ENCODE results near the gene MT1G.
A peak's percentile ranks its signal among the peaks of the same experiment; 100 is the strongest.
"Not testable (repeated sequence)": the region's sequence is repeated elsewhere in the genome, so short reads cannot be mapped to it uniquely, and the experiment has no call there.

MT1G gene

DNA sequence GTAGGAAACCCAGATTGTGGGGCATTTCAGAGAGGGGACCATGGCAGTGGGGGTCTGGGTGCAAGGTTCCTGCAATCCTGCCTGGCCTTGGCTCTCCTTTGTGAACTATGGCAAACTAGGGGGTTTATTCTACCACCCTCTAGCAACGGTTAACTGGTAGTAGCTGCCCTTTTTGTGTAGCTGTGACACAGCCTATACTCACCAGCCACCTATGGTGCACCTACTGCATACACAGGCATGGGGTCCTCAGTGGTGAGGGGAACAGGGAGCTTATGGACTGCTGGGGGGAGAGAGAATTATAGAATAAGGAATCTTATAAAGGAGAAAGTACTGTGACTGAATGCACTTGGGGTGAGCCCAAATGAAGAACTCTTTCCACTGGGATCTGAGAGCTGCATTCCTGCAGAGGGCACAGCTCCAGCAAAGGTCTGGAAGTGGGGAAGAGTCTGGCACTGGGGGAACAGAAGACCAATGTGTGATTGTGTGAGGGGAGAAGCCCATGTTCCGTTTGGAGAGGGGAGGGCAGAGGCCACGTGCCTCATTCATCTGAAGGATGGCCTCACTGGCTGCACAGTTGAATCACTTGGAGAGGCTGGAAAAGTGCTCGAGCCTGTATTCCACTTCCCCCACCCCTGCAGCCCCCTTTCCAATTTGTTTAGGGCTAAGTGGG is 16.5 kb upstream of the MT1G start:
- DNase-seq: no peak

GRCh38 chr16:56683424-56684172 is 15.7 kb upstream of the MT1G start:
- no peak for DNase-seq

DNA sequence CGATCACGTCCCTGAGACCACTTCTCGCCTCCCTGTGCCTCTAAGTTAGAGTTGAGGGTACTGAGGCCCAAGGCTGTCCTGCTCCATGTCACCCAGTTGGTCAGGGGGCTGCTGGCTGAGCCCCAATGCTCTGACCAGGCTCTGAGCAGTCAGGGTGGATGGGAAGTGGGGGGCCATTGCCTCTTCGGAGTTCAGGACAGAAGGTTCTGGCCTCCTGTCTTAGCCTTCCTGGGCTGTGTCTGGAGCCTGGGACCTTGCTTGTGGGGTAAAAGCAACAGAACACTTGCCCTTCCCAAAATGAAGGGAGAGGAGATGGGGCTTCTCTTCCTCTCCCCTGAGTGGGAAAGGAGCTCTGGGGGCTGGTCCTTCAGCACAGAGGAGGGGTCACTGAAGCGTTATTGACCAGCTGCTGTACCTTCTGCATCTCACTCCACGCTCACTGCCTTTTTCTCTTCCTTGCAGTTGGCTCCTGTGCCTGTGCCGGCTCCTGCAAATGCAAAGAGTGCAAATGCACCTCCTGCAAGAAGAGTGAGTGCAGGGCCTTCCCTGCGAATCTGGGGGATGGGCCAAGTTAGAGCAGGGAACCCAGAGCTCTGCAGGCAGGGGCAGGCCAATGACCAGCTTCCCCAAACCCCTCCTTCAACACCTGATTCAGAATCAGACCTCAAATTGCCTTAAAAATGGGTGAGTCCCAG is 15.0 kb upstream of the MT1G start:
- no peak for DNase-seq

DNA sequence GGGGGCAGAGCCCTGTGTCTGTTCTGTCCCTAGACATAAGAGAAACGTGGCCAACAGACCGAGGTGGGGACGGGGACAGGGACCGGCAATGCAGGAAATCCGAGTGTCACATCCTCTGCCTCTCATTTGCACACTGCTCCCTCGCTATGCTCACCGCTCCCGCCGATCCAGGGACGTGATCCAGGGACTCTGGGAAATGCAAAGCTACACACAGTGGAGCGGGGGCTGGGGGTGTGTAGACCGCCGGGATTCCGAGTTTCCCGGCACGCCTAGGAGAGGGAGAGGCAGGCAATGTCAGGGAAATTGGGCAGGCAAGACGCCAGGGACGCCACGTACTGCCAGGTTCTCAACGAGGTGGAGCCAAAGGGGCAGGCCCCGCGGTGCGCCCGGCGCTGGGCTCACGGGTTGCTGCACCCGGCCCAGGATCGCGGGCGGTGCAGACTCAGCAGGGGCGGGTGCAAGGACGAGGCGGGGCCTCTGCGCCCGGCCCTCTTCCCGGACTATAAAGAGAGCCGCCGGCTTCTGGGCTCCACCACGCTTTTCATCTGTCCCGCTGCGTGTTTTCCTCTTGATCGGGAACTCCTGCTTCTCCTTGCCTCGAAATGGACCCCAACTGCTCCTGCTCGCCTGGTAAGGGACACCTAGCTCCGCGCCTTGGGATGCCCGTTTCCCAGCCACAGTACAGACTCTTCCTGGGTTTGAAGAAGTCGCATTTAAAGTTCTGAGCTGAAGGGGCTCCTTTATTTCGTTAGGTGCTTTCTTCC is 14.3 kb upstream of the MT1G start, which contains the start of gene MT1X:
TSS of gene MT1X (plus strand) at position 532 of the 764 bp plus-strand sequence. CDS start at position 603, 71 bp downstream.
- peak; percentile 87 to 91 for DNase-seq

DNA sequence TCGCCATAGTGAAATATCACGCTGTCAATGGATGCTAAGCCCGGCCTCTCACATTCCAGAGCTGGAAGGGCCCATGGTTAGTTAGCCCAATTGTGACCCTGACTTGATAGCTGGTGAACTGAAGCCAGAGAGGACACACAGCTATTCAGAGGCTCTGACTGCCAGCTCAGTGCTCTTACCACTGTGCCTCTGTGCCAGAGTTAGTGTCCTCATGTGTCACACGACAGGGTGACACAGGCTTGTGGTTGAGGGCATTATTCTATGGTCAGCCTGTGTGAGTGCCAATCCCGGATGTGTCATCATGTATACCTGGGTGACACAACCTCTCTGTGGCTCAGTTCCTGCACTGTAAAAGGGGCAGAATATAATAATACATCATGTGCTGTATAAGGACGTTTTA is 12.0 kb upstream of the MT1G start:
- no peak for DNase-seq

- no peak for DNase-seq
These were observed 11.3 kb upstream of the MT1G start for GRCh38 chr16:56679078-56679730.

GRCh38 chr16:56677474-56677873 is 9.6 kb upstream of the MT1G start:
- DNase-seq: no peak

DNA sequence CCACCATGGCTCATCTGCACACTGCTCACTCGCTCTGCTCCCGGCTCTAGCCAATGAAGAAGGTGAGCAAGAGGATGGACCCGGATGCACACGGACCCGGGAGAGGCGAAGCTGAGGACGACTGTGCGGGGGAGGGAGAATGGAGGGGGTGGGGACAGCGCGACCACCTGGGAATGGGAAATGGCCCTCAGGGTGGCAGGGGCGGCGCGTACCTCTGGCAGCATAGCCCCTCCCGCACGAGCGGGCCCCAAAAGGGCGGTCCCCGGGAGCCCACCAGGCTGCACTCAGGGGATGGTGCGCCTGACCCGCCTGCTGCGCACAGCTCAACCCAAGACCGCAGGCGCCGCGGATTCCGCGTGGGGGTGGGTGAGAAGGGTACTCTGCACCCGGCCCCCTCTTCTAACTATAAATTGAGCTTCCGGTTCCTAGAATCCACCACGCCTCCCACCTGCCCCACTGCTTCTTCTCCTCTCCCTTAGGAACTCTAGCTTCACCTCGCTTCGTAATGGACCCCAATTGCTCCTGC is 7.9 kb upstream of the MT1G start:
- DNase-seq: peak; percentile 39 to 50

GRCh38 chr16:56674570-56674969 is 6.7 kb upstream of the MT1G start:
- DNase-seq: not testable (repeated sequence)

DNA sequence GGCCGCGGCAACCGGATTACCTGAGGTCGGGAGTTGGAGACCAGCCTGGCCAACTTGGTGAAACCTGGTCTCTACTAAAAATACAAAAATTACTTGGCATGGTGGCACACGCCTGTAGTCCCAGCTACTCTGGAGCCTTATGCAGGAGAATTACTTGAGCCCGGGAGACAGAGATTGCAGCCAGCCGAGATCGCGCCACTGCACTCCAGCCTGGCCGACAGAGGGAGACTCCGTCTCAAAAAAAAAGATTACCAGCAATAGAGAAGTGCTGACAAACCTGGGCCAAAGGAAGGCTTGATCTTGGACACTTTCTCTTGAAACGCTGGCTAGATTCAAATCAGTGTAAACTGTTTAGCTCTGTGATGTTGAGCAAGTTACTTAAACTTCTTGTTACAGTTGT is 6.1 kb upstream of the MT1G start:
- DNase-seq: peak in 1 of 2 experiments; percentile 28

DNA sequence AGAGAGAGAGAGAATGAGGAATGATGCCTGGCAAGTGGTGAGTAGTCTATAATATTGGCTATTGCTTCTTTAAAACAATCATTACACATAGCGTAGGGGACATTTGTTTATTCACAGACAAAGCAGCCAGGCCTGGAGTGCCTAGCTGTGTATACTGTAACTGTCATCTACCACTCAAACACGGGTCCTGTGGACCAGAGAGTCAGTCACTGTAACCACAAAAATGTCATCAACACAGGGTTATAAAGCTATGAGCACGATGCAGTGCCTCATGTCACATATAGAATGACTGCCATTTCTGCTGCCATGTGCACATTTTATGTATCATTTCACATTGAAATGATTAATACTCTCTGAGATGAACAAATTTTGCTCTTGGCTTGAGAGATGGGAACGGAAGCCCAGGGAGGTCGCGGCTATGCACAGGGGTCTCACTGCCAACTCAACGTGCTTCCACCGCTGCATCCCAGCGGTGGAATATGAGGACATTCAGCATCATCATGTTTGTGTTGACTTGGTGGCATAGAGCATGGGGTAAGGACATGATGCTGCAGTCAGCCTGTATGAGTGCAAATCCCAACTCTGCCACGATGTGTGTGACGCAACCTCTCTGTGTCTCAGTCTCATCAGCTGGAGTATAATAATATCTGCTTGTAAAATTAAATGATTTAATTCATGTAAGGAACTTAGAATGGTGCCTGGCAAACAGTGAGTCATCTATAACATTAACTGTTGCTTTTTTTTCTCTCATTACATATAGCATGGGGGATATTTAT is 5.1 kb upstream of the MT1G start:
- no peak for DNase-seq

DNA sequence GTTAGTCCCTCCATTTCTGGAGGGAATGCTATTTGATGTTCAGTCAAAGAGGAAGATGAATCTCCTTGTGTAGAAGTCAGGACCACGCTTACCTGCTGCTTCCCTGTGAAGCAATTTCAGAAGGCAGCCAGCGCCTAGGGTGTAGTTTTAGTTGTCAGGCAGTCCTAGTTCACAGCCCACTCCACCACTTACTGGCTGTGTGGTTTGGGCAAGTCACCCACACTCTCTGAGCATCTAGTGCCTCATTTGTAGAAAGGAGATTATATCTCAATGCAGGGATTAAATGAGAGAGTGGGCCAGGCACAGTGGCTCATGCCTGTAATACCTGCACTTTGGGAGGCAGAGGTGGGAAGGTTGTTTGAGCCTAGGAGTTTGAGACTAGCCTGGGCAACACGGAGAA is 4.3 kb upstream of the MT1G start:
- not testable (repeated sequence) for DNase-seq

DNA sequence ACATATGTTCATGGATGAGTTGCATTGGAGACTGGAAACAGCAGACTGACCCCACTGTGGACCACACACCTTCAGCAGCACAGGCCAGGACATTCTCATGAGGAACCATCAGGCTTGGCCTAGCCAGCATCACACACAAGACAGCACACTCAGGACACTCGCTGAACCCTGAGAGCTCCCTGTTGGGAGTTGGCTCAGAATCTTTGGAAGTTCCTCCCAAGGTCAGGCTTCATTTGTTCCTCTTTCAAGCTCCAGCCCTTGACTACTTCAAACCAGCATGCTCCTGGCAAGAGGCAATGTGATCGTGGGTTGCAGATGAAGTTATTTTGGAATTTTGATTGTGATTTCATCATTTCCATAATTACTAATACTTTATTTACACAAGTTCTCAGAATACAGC is 3.8 kb upstream of the MT1G start:
- DNase-seq: not testable (repeated sequence)

DNA sequence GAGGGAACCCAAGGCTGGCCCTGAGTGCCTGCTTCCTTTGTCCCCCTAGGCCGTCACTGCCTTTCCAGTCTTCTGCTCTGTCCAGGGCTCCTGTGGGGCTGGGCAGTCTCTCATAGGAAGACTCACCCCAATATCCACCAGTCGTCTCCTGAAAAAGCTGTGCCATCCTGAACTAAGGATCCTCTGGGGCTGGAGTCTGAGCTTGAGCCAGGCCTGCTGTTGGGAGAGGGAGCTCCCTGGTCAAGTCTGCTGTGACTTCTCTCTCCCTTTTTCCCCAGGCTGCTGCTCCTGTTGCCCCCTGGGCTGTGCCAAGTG is 2.7 kb upstream of the MT1G start:
- DNase-seq: no peak

GRCh38 chr16:56669840-56670619 is 2.2 kb upstream of the MT1G start:
- no peak for DNase-seq

- DNase-seq: no peak
These were observed 1.4 kb upstream of the MT1G start, which contains the start of gene MT1H for GRCh38 chr16:56669005-56669839. Gene MT1H, plus strand, starts transcription at chr16:56669814. Its CDS starts 71 bp downstream, at chr16:56669885.

GRCh38 chr16:56665286-56666261 is 2.3 kb downstream of the MT1G start:
- DNase-seq: not testable (repeated sequence)

DNA sequence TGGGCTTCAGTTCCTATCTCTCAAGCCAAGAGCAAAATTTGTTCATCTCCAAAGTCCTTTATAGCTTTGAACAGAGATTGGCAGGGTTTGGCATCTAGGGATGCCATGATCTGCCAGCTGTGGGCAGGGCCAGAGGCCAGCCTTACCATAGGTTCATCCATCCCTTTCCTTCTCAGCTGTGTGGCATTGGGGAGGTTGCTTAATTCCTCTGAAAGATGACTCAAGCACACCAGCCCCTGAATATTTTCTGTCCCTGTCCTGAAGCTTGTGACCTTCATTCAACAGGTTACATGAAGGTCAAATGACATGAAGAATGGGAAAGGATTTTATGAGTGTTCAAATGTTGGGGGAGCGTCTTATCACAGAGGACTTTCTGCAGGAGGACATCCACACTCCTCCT is 3.4 kb downstream of the MT1G start:
- no peak for DNase-seq
